HepG2 (cell line): ENCODE measurements around the gene CIROP. TPM values are rescaled to one million over a fixed set of nuclear protein-coding genes. Genes with fewer than 3 reads are reported as not detected.
A peak's percentile ranks its signal among the peaks of the same experiment; 100 is the strongest.

Source experiments
- ATAC-seq: fragments of 200-7000 bp; cut with Tn5 transposase; 3 replicates; pipeline ENCODE4 v1.9.1; 2020; ENCODE audit warnings: mild to moderate bottlenecking, moderate library complexity
- BruUV-seq: library from RNA; stranded (reverse); fragments of 400-500 nt; replicated peaks from 2 replicates; lab custom pipeline; 2021; lab: Mats Ljungman, UMichigan
- CTCF ChIA-PET: fragments of 300-600 bp; formaldehyde crosslinking; extraction: SDS; loops from one replicate; lab custom pipeline; 2021; ENCODE audit warnings: low total read pairs, inconsistent platforms, low intra/inter-chr PET ratio; lab: Yijun Ruan, JAX
- POLR2A ChIA-PET: fragments of 350-600 bp; sonication (Branson Sonifier 250); formaldehyde crosslinking; loops from one replicate; lab custom pipeline; 2020; ENCODE audit warnings: antibody characterized with exemption, inconsistent platforms; lab: Yijun Ruan, JAX
- DNase-seq: peaks from one replicate; pipeline ENCODE4 v3.0.0-alpha.2; 2015; ENCODE audit warnings: low spot score
- FAIRE-seq: peaks from 3 replicates; lab custom pipeline; 2011; peaks lifted over from hg19 to GRCh38; lab: Jason Lieb, UNC
- H2AFZ ChIP-seq: one replicate; pipeline ENCODE4 v1.6.1; 2011; ENCODE audit warnings: low read length, inconsistent platforms
- H3K27ac ChIP-seq: fragments of 300-600 bp; 3 replicates; pipeline ENCODE4 v1.8.0; 2011; ENCODE audit warnings: mixed run types, mild to moderate bottlenecking, mixed read lengths, low read length, inconsistent platforms; ENCODE audit not compliant: insufficient read depth; ENCODE audit errors: extremely low read length
- H3K27me3 ChIP-seq, 2 experiments: fragments of 200-600 bp in 1 of 2; 2 replicates in 1 of 2; 3 replicates in 1 of 2; pipeline versions ENCODE4 v1.6.0 to v1.8.0; 2011; ENCODE audit warnings: low read length in 2 of 2, mild to moderate bottlenecking in 2 of 2, moderate library complexity in 2 of 2, inconsistent platforms in 1 of 2; ENCODE audit not compliant: insufficient read depth in 2 of 2, control insufficient read depth in 1 of 2
- H3K36me3 ChIP-seq, 2 experiments: fragments of 200-600 bp in 1 of 2; replicated peaks in 1 of 2; 2 replicates in 1 of 2; 3 replicates in 1 of 2; pipeline versions ENCODE4 v1.5.1 to v1.8.0; 2011; ENCODE audit warnings: low read length in 2 of 2, inconsistent platforms in 1 of 2; ENCODE audit not compliant: insufficient read depth in 2 of 2, control insufficient read depth in 1 of 2
- H3K4me1 ChIP-seq: 2 replicates; pipeline ENCODE4 v1.5.1; 2012; ENCODE audit warnings: low read length, inconsistent platforms; ENCODE audit not compliant: insufficient read depth
- H3K4me2 ChIP-seq: 2 replicates; pipeline ENCODE4 v1.6.0; 2011; ENCODE audit warnings: low read depth, low read length, inconsistent platforms
- H3K4me3 ChIP-seq, 3 experiments: fragments of 200-600 bp in 1 of 3; sonication (generic), shearing (Covaris generic) in 1 of 3; replicated peaks in 1 of 3; 2 replicates each; pipeline ENCODE4 v1.5.1; 2011 to 2016; ENCODE audit warnings: low read length in 3 of 3, inconsistent platforms in 2 of 3, low read depth in 2 of 3, mild to moderate bottlenecking in 2 of 3, control low read depth in 1 of 3, mixed read lengths in 1 of 3; ENCODE audit not compliant: insufficient read depth in 1 of 3
- H3K79me2 ChIP-seq: one replicate; pipeline ENCODE4 v1.6.1; 2011; ENCODE audit warnings: low read length, inconsistent platforms; ENCODE audit not compliant: insufficient read depth
- H3K9ac ChIP-seq: 2 replicates; pipeline ENCODE4 v1.6.0; 2011; ENCODE audit warnings: mild to moderate bottlenecking, low read depth, low read length, inconsistent platforms; ENCODE audit not compliant: insufficient read depth
- H3K9me3 ChIP-seq: 2 replicates; pipeline ENCODE4 v1.5.1; 2012; ENCODE audit warnings: mild to moderate bottlenecking, low read length
- H4K20me1 ChIP-seq: 2 replicates; pipeline ENCODE4 v1.6.0; 2011; ENCODE audit warnings: inconsistent platforms, mild to moderate bottlenecking, low read length, moderate library complexity; ENCODE audit not compliant: insufficient read depth
- CSRNP2 ChIP-seq: sonication (generic); formaldehyde crosslinking; conservative IDR thresholded peaks from 2 replicates; pipeline ENCODE4 v1.8.0; 2022; ENCODE audit warnings: low read depth, missing genetic modification reagents
- KLF11 ChIP-seq: IDR thresholded peaks from 2 replicates; pipeline ENCODE4 v1.6.1; 2016; ENCODE audit warnings: missing compliant biosample characterization
- NR1H2 ChIP-seq: sonication (generic); formaldehyde crosslinking; IDR thresholded peaks from 2 replicates; pipeline ENCODE4 v1.8.1; 2022; ENCODE audit warnings: low read depth, missing genetic modification reagents, borderline replicate concordance
- POGK ChIP-seq: sonication (generic); formaldehyde crosslinking; conservative IDR thresholded peaks from 2 replicates; pipeline ENCODE4 v1.8.0; 2022; ENCODE audit warnings: mild to moderate bottlenecking, moderate library complexity, missing genetic modification reagents
- PRDM4 ChIP-seq: sonication (generic); formaldehyde crosslinking; IDR thresholded peaks from 2 replicates; pipeline ENCODE4 v1.9.0; 2021; ENCODE audit warnings: missing genetic modification reagents, borderline replicate concordance
- SALL2 ChIP-seq: sonication (generic); formaldehyde crosslinking; IDR thresholded peaks from 2 replicates; pipeline ENCODE4 v1.8.1; 2023; ENCODE audit warnings: mild to moderate bottlenecking, missing genetic modification reagents, inconsistent platforms
- SMC3 ChIP-seq: IDR thresholded peaks from 2 replicates; pipeline ENCODE4 v1.6.1; 2011; ENCODE audit warnings: low read length, improper control_type of control experiment
- SSRP1 ChIP-seq: IDR thresholded peaks from 2 replicates; pipeline ENCODE4 v1.6.1; 2016; ENCODE audit warnings: control low read depth
- TFAP4 ChIP-seq: sonication (generic); IDR thresholded peaks from 2 replicates; pipeline ENCODE4 v1.6.1; 2016; ENCODE audit warnings: low read depth, borderline replicate concordance
- ZNF138 ChIP-seq: sonication (generic); formaldehyde crosslinking; IDR thresholded peaks from 2 replicates; pipeline ENCODE4 v1.5.0; 2020; ENCODE audit warnings: mild to moderate bottlenecking, low read depth, missing genetic modification reagents
- ZNF33B ChIP-seq: sonication (generic); formaldehyde crosslinking; IDR thresholded peaks from 2 replicates; pipeline ENCODE4 v1.5.1; 2020; ENCODE audit warnings: mild to moderate bottlenecking, missing genetic modification reagents
- ZNF354B ChIP-seq: sonication (generic); formaldehyde crosslinking; IDR thresholded peaks from 2 replicates; pipeline ENCODE4 v1.8.0; 2022; ENCODE audit warnings: mild to moderate bottlenecking, missing genetic modification reagents
- WGBS: methylation state at CpG from one replicate; pipeline ENCODE4 v1.1.6; 2017; ENCODE audit warnings: low lambda C conversion rate; 5-methylcytosine and 5-hydroxymethylcytosine counted together
- in situ Hi-C: cut with HindIII; loops from 2 replicates; pipeline ENCODE4 v1.10.0; 2017; ENCODE audit warnings: low pct_unique_long_range_greater_than_20kb; ENCODE audit not compliant: extremely low pct_ligation_motif_present
- intact Hi-C: fragments of 100-400 bp; cut with micrococcal nuclease; formaldehyde crosslinking; loops from one replicate; pipeline ENCODE4 v1.10.0; 2022; ENCODE audit not compliant: unreplicated experiment
- polyA plus RNA-seq, 8 experiments: library from polyadenylated mRNA; depleted of rRNA in 3 of 8; stranded (reverse) in 7 of 8; unstranded in 1 of 8; fragments of >200 nt; fragmentation: Illumina TruSeq in 4 of 8; extraction: Trizol in 4 of 8; gene quantifications; 2 replicates each; pipeline versions ENCODE4 v1.2.1 to v1.2.3, GENCODE V29; 2011 to 2016; ENCODE audit warnings: low read depth in 4 of 8, missing spikeins in 1 of 8, mixed read lengths in 1 of 8; ENCODE audit not compliant: insufficient read depth in 1 of 8
- total RNA-seq, 5 experiments: library from RNA; depleted of rRNA; stranded (reverse); fragments of >200 nt; fragmentation: Illumina TruSeq; extraction: Trizol; gene quantifications; 2 replicates each; pipeline ENCODE4 v1.2.3, GENCODE V29; 2016; ENCODE audit warnings: low read depth in 1 of 5

CIROP gene
- total and polyA plus RNA-seq, 2 of the 13 experiments (the other 11 are each of a cell fraction or from before 2014, with no cell fraction given): 0.07 TPM; not detected in 1

- TF ChIP-seq POGK (CRISPR knock-in tag): 0 out of 2 replicates have a peak, but pooled peaks have one; percentile 75
- no peak; the same call in 1 of the 2 replicates for TF ChIP-seq ZNF354B (CRISPR knock-in tag)
- TF ChIP-seq SALL2 (CRISPR knock-in tag): 0 out of 2 replicates have a peak, but pooled peaks have one; percentile 39
These were observed 35.9 kb downstream of the CIROP start (continued) for GRCh38 chr14:23068789-23069412.

- Histone ChIP-seq H3K9me3 (no peaks in the 10 kb centered on the region), H3K79me2 (peaks cover 45% of the 10 kb centered on the region), H4K20me1 (peaks cover 12% of the 10 kb centered on the region), H3K4me3 (no peak overlapping the region), H3K27me3 (no peaks in the 10 kb centered on the region; a peak in 1 of 5 replicates), H3K9ac (no peak overlapping the region), H3K4me1 (peaks cover 42% of the 10 kb centered on the region), H3K4me2 (peak overlapping the region; percentile 21; the same call in 1 of the 2 replicates), H3K27ac (no peak overlapping the region), H3K36me3 (peaks cover 50 to 76% of the 10 kb centered on the region in 2 experiments), H2AFZ (no peak overlapping the region)
- intact Hi-C loops: loop anchor here (2.0 kb wide), 1 partner anchor 119 kb away; no protein-coding TSS in a partner anchor
- in situ Hi-C loops: loop anchor here (5.0 kb wide), 1 partner anchor 39 kb away; no protein-coding TSS in a partner anchor
- no peak for FAIRE-seq
- ChIA-PET CTCF (interaction anchor here (0.6 to 4.5 kb wide), 16 partner anchors 10 to 511 kb away, joined by 3 to 34 read pairs (median 7); partner anchors contain the start of genes ACIN1, C14orf119 and CDH24), POLR2A (interaction anchor here (0.8 to 2.0 kb wide), 27 partner anchors 9 to 302 kb away, joined by 3 to 80 read pairs (median 5); partner anchors contain the start of genes ACIN1, AJUBA, BCL2L2 and C14orf119)
- 89% methylated on average over 14 of the region's 14 CpGs for WGBS
- BruUV-seq: no TSS peak
- DNase-seq: no peak
- 0 out of 3 replicates have a peak, but pooled peaks have one; percentile 2 for ATAC-seq
- TF ChIP-seq NR1H2 (CRISPR knock-in tag) (no peak), TFAP4 (no peak), CSRNP2 (0 out of 2 replicates have a peak, but pooled peaks have one; percentile 2), ZNF138 (CRISPR knock-in tag) (no peak), SMC3 (no peak), SSRP1 (CRISPR knock-in tag) (0 out of 2 replicates have a peak, but pooled peaks have one; percentile 64), KLF11 (CRISPR knock-in tag) (no peak), ZNF33B (CRISPR knock-in tag) (no peak), PRDM4 (no peak)
These were observed 36.7 kb downstream of the CIROP start for GRCh38 chr14:23067847-23068788.
